GM12878 (cell line): Measurements from ENCODE around the gene EIF2A. TPM values are rescaled to one million over a fixed set of nuclear protein-coding genes. Genes with fewer than 3 reads are reported as not detected.
A peak's percentile ranks its signal among the peaks of the same experiment; 100 is the strongest.

Experiments
- ATAC-seq: fragments of 200-7000 bp; cut with Tn5 transposase; 3 replicates; pipeline ENCODE4 v1.9.1; 2020; ENCODE audit warnings: mild to moderate bottlenecking, moderate library complexity
- Bru-seq: library from RNA; stranded (reverse); fragments of 400-500 nt; gene quantifications from one replicate; lab custom pipeline; 2021; lab: Mats Ljungman, UMichigan
- BruChase-seq, 2 experiments: library from RNA; stranded (reverse); fragments of 400-500 nt; gene quantifications; one replicate each; lab custom pipeline; 2021; lab: Mats Ljungman, UMichigan
- BruUV-seq: library from RNA; stranded (reverse); fragments of 400-500 nt; replicated peaks from 2 replicates; lab custom pipeline; 2021; lab: Mats Ljungman, UMichigan
- CTCF ChIA-PET: fragments of 300-600 bp; sonication (Branson Sonifier 250); formaldehyde crosslinking; extraction: SDS; loops from one replicate; lab custom pipeline; 2021; ENCODE audit warnings: inconsistent platforms; lab: Yijun Ruan, JAX
- POLR2A ChIA-PET: fragments of 350-600 bp; formaldehyde crosslinking; extraction: SDS; loops from one replicate; lab custom pipeline; 2021; ENCODE audit warnings: inconsistent platforms; lab: Charles Lee
- RAD21 ChIA-PET: fragments of 300-600 bp; sonication (Branson Sonifier 250); formaldehyde crosslinking; loops from one replicate; lab custom pipeline; 2023; ENCODE audit warnings: antibody characterized with exemption; ENCODE audit not compliant: unreplicated experiment; lab: Charles Lee
- SMC1A ChIA-PET: fragments of 300-600 bp; sonication (Branson Sonifier 250); formaldehyde crosslinking; loops from one replicate; lab custom pipeline; 2023; ENCODE audit not compliant: unreplicated experiment, uncharacterized antibody; lab: Charles Lee
- DNase-seq: peaks from one replicate; pipeline ENCODE4 v3.0.0-alpha.2; 2011; ENCODE audit warnings: low read depth, low spot score
- FAIRE-seq: peaks from 3 replicates; lab custom pipeline; 2011; peaks lifted over from hg19 to GRCh38; lab: Jason Lieb, UNC
- H2AFZ ChIP-seq: 2 replicates; pipeline ENCODE4 v1.6.0; 2011; ENCODE audit warnings: low read depth, low read length, control low read depth; ENCODE audit not compliant: control insufficient read depth
- H3K27ac ChIP-seq: 2 replicates; pipeline ENCODE4 v1.5.1; 2011; ENCODE audit warnings: control low read depth; ENCODE audit not compliant: control insufficient read depth, insufficient read depth
- H3K27me3 ChIP-seq, 2 experiments: replicated peaks in 1 of 2; 2 replicates each; pipeline versions ENCODE4 v1.6.0 to v1.6.1; 2011; ENCODE audit warnings: low read length in 1 of 2; ENCODE audit not compliant: control insufficient read depth in 2 of 2, insufficient read depth in 2 of 2
- H3K36me3 ChIP-seq, 2 experiments: 2 replicates each; pipeline ENCODE4 v1.5.1; 2011; ENCODE audit warnings: low read length in 1 of 2; ENCODE audit not compliant: control insufficient read depth in 2 of 2, insufficient read depth in 2 of 2
- H3K4me1 ChIP-seq: 2 replicates; pipeline ENCODE4 v1.6.1; 2011; ENCODE audit warnings: mild to moderate bottlenecking, low read length, moderate library complexity, mixed read lengths; ENCODE audit not compliant: control insufficient read depth, insufficient read depth
- H3K4me2 ChIP-seq: 2 replicates; pipeline ENCODE4 v1.6.0; 2011; ENCODE audit warnings: control low read depth; ENCODE audit not compliant: control insufficient read depth, insufficient read depth
- H3K4me3 ChIP-seq: fragments of 200-600 bp; sonication (generic); 2 replicates; pipeline ENCODE4 v1.5.1; 2016
- H3K79me2 ChIP-seq: 2 replicates; pipeline ENCODE4 v1.6.0; 2011; ENCODE audit warnings: low read length; ENCODE audit not compliant: control insufficient read depth, insufficient read depth
- H3K9ac ChIP-seq: 2 replicates; pipeline ENCODE4 v1.8.0; 2011; ENCODE audit warnings: low read length, control low read depth, mixed read lengths; ENCODE audit not compliant: control insufficient read depth, insufficient read depth
- H3K9me3 ChIP-seq: replicated peaks from 3 replicates; pipeline ENCODE4 v1.5.1; 2011; ENCODE audit warnings: mild to moderate bottlenecking, low read length; ENCODE audit not compliant: control insufficient read depth, insufficient read depth
- H4K20me1 ChIP-seq: 2 replicates; pipeline ENCODE4 v1.6.0; 2011; ENCODE audit not compliant: control insufficient read depth, insufficient read depth
- BCL11A ChIP-seq: IDR thresholded peaks from 2 replicates; pipeline ENCODE4 v1.6.1; 2011; ENCODE audit warnings: low read depth, low read length
- CHD1 ChIP-seq: IDR thresholded peaks from 2 replicates; pipeline ENCODE4 v1.6.1; 2012; ENCODE audit warnings: low read depth, low read length, improper control_type of control experiment
- KDM1A ChIP-seq: fragments of 200-600 bp; sonication (generic); IDR thresholded peaks from 2 replicates; pipeline ENCODE4 v1.6.1; 2016; ENCODE audit warnings: borderline replicate concordance
- KLF5 ChIP-seq: fragments of 450-650 bp; IDR thresholded peaks from 2 replicates; pipeline ENCODE4 v1.6.1; 2014; ENCODE audit warnings: mild to moderate bottlenecking; ENCODE audit not compliant: partially characterized antibody
- MEF2B ChIP-seq: fragments of 450-650 bp; IDR thresholded peaks from 2 replicates; pipeline ENCODE4 v1.6.1; 2018; ENCODE audit warnings: mild to moderate bottlenecking, moderate library complexity; ENCODE audit not compliant: partially characterized antibody, poor library complexity, severe bottlenecking
- MLLT1 ChIP-seq: fragments of 450-650 bp; IDR thresholded peaks from 2 replicates; pipeline ENCODE4 v1.6.1; 2016; ENCODE audit warnings: mild to moderate bottlenecking
- MXI1 ChIP-seq: fragments of 150-350 bp; IDR thresholded peaks from 2 replicates; pipeline ENCODE4 v1.6.1; 2011; ENCODE audit warnings: low read depth, mild to moderate bottlenecking, inconsistent platforms, low read length, improper control_type of control experiment
- MYC ChIP-seq: IDR thresholded peaks from 2 replicates; pipeline ENCODE4 v1.6.1; 2011; ENCODE audit warnings: mild to moderate bottlenecking, low read length, moderate library complexity, inconsistent platforms; ENCODE audit not compliant: insufficient read depth, insufficient replicate concordance, insufficient read length, severe bottlenecking
- NBN ChIP-seq: fragments of 450-650 bp; IDR thresholded peaks from 2 replicates; pipeline ENCODE4 v1.6.1; 2016
- RAD51 ChIP-seq: fragments of 450-650 bp; IDR thresholded peaks from 2 replicates; pipeline ENCODE4 v1.6.1; 2016; ENCODE audit warnings: moderate library complexity, mild to moderate bottlenecking, inconsistent platforms
- SRF ChIP-seq, 2 experiments: IDR thresholded peaks; 2 replicates each; pipeline ENCODE4 v1.6.1; 2011; ENCODE audit warnings: low read depth in 2 of 2, low read length in 2 of 2, mild to moderate bottlenecking in 1 of 2, moderate library complexity in 1 of 2
- STAT3 ChIP-seq: IDR thresholded peaks from 2 replicates; pipeline ENCODE4 v1.6.1; 2011; ENCODE audit warnings: low read depth, low read length, improper control_type of control experiment
- ZNF622 ChIP-seq: fragments of 450-650 bp; IDR thresholded peaks from 2 replicates; pipeline ENCODE4 v1.6.1; 2017; ENCODE audit warnings: mild to moderate bottlenecking, inconsistent platforms
- WGBS: methylation state at CpG from one replicate; pipeline ENCODE4 v1.1.6; 2016; ENCODE audit warnings: low lambda C conversion rate; ENCODE audit not compliant: insufficient replicate concordance, insufficient coverage; ENCODE audit errors: missing lambda C conversion rate; 5-methylcytosine and 5-hydroxymethylcytosine counted together
- in situ Hi-C: fragments of 300-500 bp; cut with MboI; formaldehyde crosslinking; loops from 9 replicates; pipeline ENCODE4 v1.14.3; 2018; ENCODE audit warnings: mixed read lengths
- intact Hi-C: fragments of 100-400 bp; cut with micrococcal nuclease; formaldehyde crosslinking; loops from one replicate; pipeline ENCODE4 v1.14.2; 2022; ENCODE audit not compliant: unreplicated experiment
- long read RNA-seq, 2 experiments: library from polyadenylated mRNA; unstranded; transcript quantifications; one replicate each; pipeline ENCODE4 v2.0.0, GENCODE V29; 2019 to 2020
- polyA minus RNA-seq, 3 experiments: library from RNA; depleted of rRNA, polyadenylated mRNA; stranded (reverse); fragments of >200 nt; gene quantifications; 2 replicates each; pipeline ENCODE4 v1.2.3, GENCODE V29; 2011
- polyA plus RNA-seq, 11 experiments: library from polyadenylated mRNA; depleted of rRNA in 4 of 11; unstranded in 6 of 11; stranded (reverse) in 5 of 11; fragments of >200 nt; fragmentation: Nextera tagmentation in 4 of 11; fragmentation: Illumina TruSeq in 1 of 11; extraction: Ambion mirVana in 4 of 11; extraction: Trizol in 1 of 11; gene quantifications; 1 replicate in 1 of 11; 2 replicates in 10 of 11; pipeline versions ENCODE4 v1.2.1 to v1.2.3, GENCODE V29; 2011 to 2016; ENCODE audit warnings: inconsistent platforms in 2 of 11, missing spikeins in 2 of 11, low read depth in 1 of 11
- total RNA-seq, 4 experiments: library from RNA; depleted of rRNA in 3 of 4; stranded (reverse); fragments of >200 nt in 3 of 4; fragmentation: Illumina TruSeq in 1 of 4; extraction: Trizol in 1 of 4; gene quantifications; 2 replicates each; pipeline versions ENCODE4 v1.2.1 to v1.2.3, GENCODE V29; 2013 to 2021
- TF ChIP-seq, protein P1 (sequence below): fragments of 450-650 bp; IDR thresholded peaks from 2 replicates; pipeline ENCODE4 v1.6.1; 2017; ENCODE audit warnings: low read depth, mild to moderate bottlenecking, moderate library complexity

Gene EIF2A
- 239 and 247 TPM in 2 replicates for total RNA-seq (2013; cell fraction: nucleolus; rRNA removed)
- total RNA-seq (2014; rRNA removed) (143 and 185 TPM in 2 replicates), total RNA-seq (2014; rRNA removed; fragmentation: Illumina TruSeq; extraction: Trizol) (201 and 206 TPM in 2 replicates), total RNA-seq (2021) (112 and 121 TPM in 2 replicates), polyA plus RNA-seq (2011; rRNA removed) (181 and 301 TPM in 2 replicates), polyA plus RNA-seq (2014; fragmentation: Illumina TruSeq; extraction: Trizol) (211 and 313 TPM in 2 replicates), polyA plus RNA-seq (2014; fragmentation: Nextera tagmentation; extraction: Ambion mirVana) (100 to 1,000 TPM; 126 to 130 TPM), polyA plus RNA-seq (2014; rRNA removed) (111 and 155 TPM in 2 replicates), polyA plus RNA-seq (2016; fragmentation: Nextera tagmentation; extraction: Ambion mirVana) (10 to 100 TPM; 85.4 to 86.1 TPM), polyA minus RNA-seq (2011; rRNA and poly(A)+ RNA removed) (219 and 229 TPM in 2 replicates), Bru-seq, nascent RNA (percentile 90 among the genes with signal in this experiment), BruChase-seq, experiment 1, labeled RNA remaining after a 6-hour chase (percentile 93 among the genes with signal in this experiment), BruChase-seq, experiment 2, labeled RNA remaining after a 2-hour chase (percentile 93 among the genes with signal in this experiment)
- polyA plus RNA-seq (2011; ENCODE audit: low read depth), result 260 TPM
- 120 and 133 TPM in 2 replicates for polyA plus RNA-seq (2011; cell fraction: cytosol; rRNA removed)
- polyA plus RNA-seq (2011; cell fraction: nucleus; rRNA removed), result 94.7 and 96.7 TPM in 2 replicates
- polyA plus RNA-seq (2012), result 134 and 147 TPM in 2 replicates
- 47.3 and 73.6 TPM in 2 replicates for polyA minus RNA-seq (2011; cell fraction: cytosol; rRNA and poly(A)+ RNA removed)
- 42.4 and 73.2 TPM in 2 replicates for polyA minus RNA-seq (2011; cell fraction: nucleus; rRNA and poly(A)+ RNA removed)
- long read RNA-seq, experiment 1, transcript EIF2A-203 (14 exons, 2,198 nt), result major isoform, 100 of 144 reads
- long read RNA-seq, experiment 1, partial matches to known transcripts, result 14 of 144 reads
- long read RNA-seq, experiment 1, other reads (novel, unspliced or antisense), result 25 of 144 reads
- long read RNA-seq, experiment 2, transcript EIF2A-214 (13 exons, 1,913 nt), result minor isoform, 16 of 1,095 reads
- long read RNA-seq, experiment 2, transcript EIF2A-203 (14 exons, 2,198 nt), result major isoform, 700 of 1,095 reads
- long read RNA-seq, experiment 2, transcript EIF2A-210 (6 exons, 1,010 nt), result minor isoform, 18 of 1,095 reads
- long read RNA-seq, experiment 2, partial matches to known transcripts, result 265 of 1,095 reads
- long read RNA-seq, experiment 2, other reads (novel, unspliced or antisense), result 95 of 1,095 reads

DNA sequence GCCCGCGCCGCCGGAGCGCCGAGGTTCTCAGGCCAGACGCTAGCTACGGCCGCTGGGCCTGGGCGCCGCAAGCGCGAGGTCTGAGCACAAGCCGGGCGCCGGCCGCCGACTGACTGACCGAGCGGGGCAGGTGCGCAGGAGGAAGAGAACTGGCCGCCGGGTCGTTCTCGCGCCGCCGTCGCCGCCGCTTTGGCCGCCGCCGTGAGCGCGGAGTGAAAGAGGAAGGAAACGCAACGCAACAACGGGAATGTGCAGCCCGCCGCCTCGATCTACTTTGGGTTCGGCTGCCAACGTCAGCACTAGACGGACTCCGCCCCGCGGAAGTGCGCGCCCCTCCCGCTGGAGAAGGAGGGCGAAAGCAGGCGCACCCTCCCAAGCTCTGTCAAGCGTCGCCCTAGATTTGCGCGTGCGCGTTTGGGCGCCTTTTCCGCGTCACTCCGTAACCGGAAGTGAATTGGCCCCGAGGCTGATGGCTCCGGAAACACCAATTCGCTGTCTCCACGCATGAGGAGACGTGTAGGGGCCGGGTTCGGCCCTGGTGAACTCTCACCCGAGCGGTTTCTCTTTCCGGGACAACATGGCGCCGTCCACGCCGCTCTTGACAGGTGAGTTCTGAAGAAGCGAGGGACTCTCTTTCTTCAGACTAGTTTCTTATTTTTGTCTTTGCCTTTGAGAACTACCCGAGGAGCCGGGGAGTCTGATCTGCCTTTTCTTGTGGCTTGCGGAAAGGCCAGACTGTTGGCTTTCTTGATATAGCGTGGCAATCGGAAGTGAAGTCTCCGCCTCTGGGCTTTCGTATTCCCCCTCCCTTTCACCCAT, at the start of gene EIF2A, which contains the start of gene SERP1:
TSS of gene EIF2A (plus strand) at position 562 of the 819 bp plus-strand sequence. CDS start at position 578, 16 bp downstream.
TSS of gene SERP1 (minus strand) at position 271 of the 819 bp plus-strand sequence. CDS start 361 bp downstream, outside the sequence.
- FAIRE-seq (peak; percentile 98), DNase-seq (peak; percentile 98), ATAC-seq (peak; percentile 92)
- H4K20me1 ChIP-seq, result no peaks in the 10 kb centered on the region
- in situ Hi-C loops, result loop anchor here (10.0 to 25.0 kb wide), 2 partner anchors 591 to 728 kb away; partner anchors contain the start of gene P2RY14
- H3K36me3 ChIP-seq, result peaks cover 0 to under 1% of the 10 kb centered on the region in 2 experiments; a peak in 1 of 4 replicates
- BruUV-seq, result no TSS peak
- H3K4me1 ChIP-seq, result peaks cover 3% of the 10 kb centered on the region; the same call in 1 of the 2 replicates
- peak within 1 kb of the TSS; percentile 96 for H3K27ac ChIP-seq
- under 1% methylated on average over 86 of the region's 86 CpGs for whole genome bisulfite sequencing
- no peaks in the 10 kb centered on the region for H3K9me3 ChIP-seq
- ChIA-PET POLR2A (interaction anchor here (0.5 to 4.1 kb wide), 13 partner anchors 10 to 218 kb away, joined by 3 to 33 read pairs (median 3); partner anchors contain the start of genes SELENOT, SIAH2 and TSC22D2), RAD21 (interaction anchor here (0.6 to 4.8 kb wide), 8 partner anchors 10 to 216 kb away, joined by 3 to 25 read pairs (median 4); partner anchors contain the start of genes ERICH6, SELENOT and SIAH2), CTCF (interaction anchor here (0.6 to 1.0 kb wide), 4 partner anchors 12 to 172 kb away, joined by 3 to 6 read pairs (median 3); partner anchors contain the start of gene SELENOT), SMC1A (interaction anchor here (0.7 to 3.4 kb wide), 4 partner anchors 41 to 158 kb away, joined by 3 to 11 read pairs (median 4); partner anchors contain the start of gene ERICH6)
- peak within 1 kb of the TSS; percentile 97 for H3K4me3 ChIP-seq
- peak within 1 kb of the TSS; percentile 97 for H2AFZ ChIP-seq
- no peaks in the 10 kb centered on the region for H3K27me3 ChIP-seq
- H3K9ac ChIP-seq, result peak within 1 kb of the TSS; percentile 89
- intact Hi-C loops, result loop anchor here (1.0 to 5.0 kb wide), 6 partner anchors 52 to 216 kb away; partner anchors contain the start of genes SELENOT, SIAH2 and TSC22D2
- peaks cover 84% of the 10 kb centered on the region for H3K79me2 ChIP-seq
- peak within 1 kb of the TSS; percentile 73 for H3K4me2 ChIP-seq
- 0 out of 2 replicates have a peak, but pooled peaks have one; percentile 68 for TF ChIP-seq STAT3
- TF ChIP-seq, protein P1, sequence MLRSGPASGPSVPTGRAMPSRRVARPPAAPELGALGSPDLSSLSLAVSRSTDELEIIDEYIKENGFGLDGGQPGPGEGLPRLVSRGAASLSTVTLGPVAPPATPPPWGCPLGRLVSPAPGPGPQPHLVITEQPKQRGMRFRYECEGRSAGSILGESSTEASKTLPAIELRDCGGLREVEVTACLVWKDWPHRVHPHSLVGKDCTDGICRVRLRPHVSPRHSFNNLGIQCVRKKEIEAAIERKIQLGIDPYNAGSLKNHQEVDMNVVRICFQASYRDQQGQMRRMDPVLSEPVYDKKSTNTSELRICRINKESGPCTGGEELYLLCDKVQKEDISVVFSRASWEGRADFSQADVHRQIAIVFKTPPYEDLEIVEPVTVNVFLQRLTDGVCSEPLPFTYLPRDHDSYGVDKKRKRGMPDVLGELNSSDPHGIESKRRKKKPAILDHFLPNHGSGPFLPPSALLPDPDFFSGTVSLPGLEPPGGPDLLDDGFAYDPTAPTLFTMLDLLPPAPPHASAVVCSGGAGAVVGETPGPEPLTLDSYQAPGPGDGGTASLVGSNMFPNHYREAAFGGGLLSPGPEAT, result peak; percentile 96
- no peak for TF ChIP-seq ZNF622
- peak; percentile 6; the same call in 1 of the 2 replicates for TF ChIP-seq CHD1
- TF ChIP-seq BCL11A, result no peak
- peak; percentile 99 for TF ChIP-seq MXI1
- TF ChIP-seq KDM1A, result no peak
- peak; percentile 17 for TF ChIP-seq MYC
- TF ChIP-seq MEF2B, result peak; percentile 47
- no peak for TF ChIP-seq KLF5
- peak in 1 of 2 experiments; percentile 75; a peak in 2 of 4 replicates for TF ChIP-seq SRF (IDR thresholded peaks at IDR 0.05; ENCODE audit: low read depth in 2 of 2, low read length in 2 of 2)
- peak; percentile 92 for TF ChIP-seq NBN
- TF ChIP-seq MLLT1, result peak; percentile 80; the same call in 1 of the 2 replicates
- no peak for TF ChIP-seq RAD51
